ENCODE data around the gene E2F6.
A peak's percentile ranks its signal among the peaks of the same experiment; 100 is the strongest.

The E2F6 gene

GRCh38 chr2:11465485-11466306, at the start of gene E2F6:
E2F6 (minus strand) TSS chr2:11466161; CDS start chr2:11465879, 282 bp downstream.
- DNase-seq (ENCODE audit: low spot score) = peak; percentile 91

GRCh38 chr2:11515490-11515981, 49.6 kb upstream of the E2F6 start:
- no peak for TF ChIP-seq CTCF (IDR thresholded peaks at IDR 0.05; ENCODE audit: extremely low read depth, missing control alignments)
- DNase-seq (ENCODE audit: low spot score) = no peak

More at GRCh38 chr2:11465485-11466306, at the start of gene E2F6:
- no peak for TF ChIP-seq CTCF (IDR thresholded peaks at IDR 0.05; ENCODE audit: extremely low read depth, missing control alignments)

GRCh38 chr2:11514904-11515303, 48.9 kb upstream of the E2F6 start:
- DNase-seq (ENCODE audit: low spot score) = no peak
- no peak for TF ChIP-seq CTCF (IDR thresholded peaks at IDR 0.05; ENCODE audit: extremely low read depth, missing control alignments)

GRCh38 chr2:11514081-11514730, 48.2 kb upstream of the E2F6 start:
- TF ChIP-seq CTCF (IDR thresholded peaks at IDR 0.05; ENCODE audit: extremely low read depth, missing control alignments) = no peak

GRCh38 chr2:11513319-11513718, 47.4 kb upstream of the E2F6 start:
- TF ChIP-seq CTCF (IDR thresholded peaks at IDR 0.05; ENCODE audit: extremely low read depth, missing control alignments) = no peak

More at GRCh38 chr2:11514081-11514730, 48.2 kb upstream of the E2F6 start:
- no peak for DNase-seq (ENCODE audit: low spot score)

GRCh38 chr2:11512431-11512830, 46.5 kb upstream of the E2F6 start:
- no peak for DNase-seq (ENCODE audit: low spot score)
- no peak for TF ChIP-seq CTCF (IDR thresholded peaks at IDR 0.05; ENCODE audit: extremely low read depth, missing control alignments)

More at GRCh38 chr2:11513319-11513718, 47.4 kb upstream of the E2F6 start:
- DNase-seq (ENCODE audit: low spot score) = no peak

Measured in GM20000 (cell line).